ENCODE measurements around the gene BPI. TPM values are rescaled to one million over a fixed set of nuclear protein-coding genes. Genes with fewer than 3 reads are reported as not detected.
"Not testable (repeated sequence)": the region's sequence is repeated elsewhere in the genome, so short reads cannot be mapped to it uniquely, and the experiment has no call there.

Gene BPI
- polyA plus RNA-seq, 1 experiment = 0.04 TPM

DNA sequence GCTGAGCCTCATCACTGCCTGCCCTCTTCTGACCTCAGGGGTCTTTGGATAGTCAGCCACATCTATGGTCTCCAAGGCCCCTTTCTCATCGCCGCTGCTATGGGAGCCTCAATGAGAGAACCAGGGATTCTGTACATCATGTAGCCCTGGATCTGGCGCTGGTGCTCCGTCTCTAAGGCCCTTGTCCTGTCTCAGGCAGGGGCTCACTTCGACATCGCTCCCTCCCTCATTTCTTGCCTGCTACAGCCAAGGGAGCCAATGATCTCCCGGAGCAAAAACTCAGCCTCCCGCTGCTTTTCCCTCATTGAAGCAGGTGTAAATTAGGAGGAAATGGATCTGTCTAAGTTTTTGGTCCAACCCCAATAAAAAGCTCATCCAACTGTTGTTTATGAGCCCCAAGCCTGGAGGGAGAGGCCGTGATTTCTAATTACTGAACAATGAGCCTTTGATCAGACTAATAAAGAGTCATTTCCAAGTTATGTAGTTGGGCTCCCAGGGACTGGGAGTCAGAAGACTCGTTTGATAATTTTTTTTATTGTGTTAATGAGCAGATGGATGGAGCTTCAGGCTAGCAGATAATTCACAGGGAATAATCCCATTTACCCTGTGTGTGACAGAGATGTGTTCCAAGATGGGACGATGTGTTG lies 73.2 kb downstream of the BPI start:
- no peak for TF ChIP-seq CTCF (IDR thresholded peaks at IDR 0.05; ENCODE audit: low read depth, low read length)
- peaks cover 24% of the 10 kb centered on the region for H3K27me3 ChIP-seq (ENCODE audit: control insufficient read depth, insufficient read depth, low read length)
- no peaks in the 10 kb centered on the region for H3K9me3 ChIP-seq (ENCODE audit: control insufficient read depth, insufficient read depth, low read length)
- DNase-seq (ENCODE audit: low read depth, low spot score) = no peak
- ChIA-PET POLR2A (no interaction called here), CTCF (no interaction called here)
- no peak overlapping the region for H3K27ac ChIP-seq (ENCODE audit: low read depth, low read length)
- no peak overlapping the region for H3K4me3 ChIP-seq (ENCODE audit: low read depth, low read length)

DNA sequence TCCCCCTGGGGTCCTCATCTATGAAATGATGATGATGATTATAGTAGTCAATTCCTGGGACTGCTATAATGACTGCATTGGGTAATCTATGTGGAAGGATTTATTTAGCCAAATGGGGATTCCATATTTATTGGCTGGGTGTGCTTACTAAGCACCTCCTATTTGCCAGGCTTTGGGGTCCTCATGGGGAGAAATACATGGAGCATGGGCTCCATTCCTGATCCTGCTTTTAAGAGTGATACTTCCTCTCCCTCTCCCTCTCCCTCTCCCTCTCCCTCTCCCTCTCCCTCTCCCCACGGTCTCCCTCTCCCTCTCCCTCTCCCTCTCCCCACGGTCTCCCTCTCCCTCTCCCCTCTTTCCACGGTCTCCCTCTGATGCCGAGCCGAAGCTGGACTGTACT lies 73.9 kb downstream of the BPI start:
- peaks cover 20% of the 10 kb centered on the region for H3K27me3 ChIP-seq (ENCODE audit: control insufficient read depth, insufficient read depth, low read length)
- DNase-seq (ENCODE audit: low read depth, low spot score); H3K27ac ChIP-seq (ENCODE audit: low read depth, low read length); H3K9me3 ChIP-seq (ENCODE audit: control insufficient read depth, insufficient read depth, low read length); H3K4me3 ChIP-seq (ENCODE audit: low read depth, low read length); POLR2A ChIA-PET; CTCF ChIA-PET: not testable (repeated sequence)

GRCh38 chr20:38383147-38383546 lies 79.2 kb downstream of the BPI start:
- Histone ChIP-seq H3K4me3 (ENCODE audit: low read depth, low read length) (no peak overlapping the region), H3K27me3 (ENCODE audit: control insufficient read depth, insufficient read depth, low read length) (peaks cover 17% of the 10 kb centered on the region), H3K9me3 (ENCODE audit: control insufficient read depth, insufficient read depth, low read length) (no peaks in the 10 kb centered on the region), H3K27ac (ENCODE audit: low read depth, low read length) (no peak overlapping the region)
- CTCF ChIA-PET = no interaction called here
- POLR2A ChIA-PET = no interaction called here
- no peak for TF ChIP-seq CTCF (IDR thresholded peaks at IDR 0.05; ENCODE audit: low read depth, low read length)
- no peak for DNase-seq (ENCODE audit: low read depth, low spot score)

- ChIA-PET POLR2A (no interaction called here), CTCF (interaction anchor here (1.2 kb wide), 1 partner anchor 22 kb away, joined by 4 read pairs; no protein-coding TSS in a partner anchor)
- Histone ChIP-seq H3K4me3 (ENCODE audit: low read depth, low read length) (no peak overlapping the region), H3K9me3 (ENCODE audit: control insufficient read depth, insufficient read depth, low read length) (no peaks in the 10 kb centered on the region), H3K27ac (ENCODE audit: low read depth, low read length) (no peak overlapping the region), H3K27me3 (ENCODE audit: control insufficient read depth, insufficient read depth, low read length) (peaks cover 21% of the 10 kb centered on the region)
- DNase-seq (ENCODE audit: low read depth, low spot score) = no peak
- TF ChIP-seq CTCF (IDR thresholded peaks at IDR 0.05; ENCODE audit: low read depth, low read length) = no peak
Observed at GRCh38 chr20:38386004-38386403, 82.0 kb downstream of the BPI start.

GRCh38 chr20:38386851-38387250 lies 82.9 kb downstream of the BPI start:
- ChIA-PET POLR2A (no interaction called here), CTCF (no interaction called here)
- DNase-seq (ENCODE audit: low read depth, low spot score) = no peak
- H3K4me3 ChIP-seq (ENCODE audit: low read depth, low read length) = no peak overlapping the region
- peaks cover 22% of the 10 kb centered on the region for H3K27me3 ChIP-seq (ENCODE audit: control insufficient read depth, insufficient read depth, low read length)
- H3K27ac ChIP-seq (ENCODE audit: low read depth, low read length) = no peak overlapping the region
- H3K9me3 ChIP-seq (ENCODE audit: control insufficient read depth, insufficient read depth, low read length) = no peaks in the 10 kb centered on the region
- no peak for TF ChIP-seq CTCF (IDR thresholded peaks at IDR 0.05; ENCODE audit: low read depth, low read length)

Other genes with a start within 250 kb of the BPI start
- gene TGM2, start 138.9 kb upstream of the BPI start, polyA plus RNA-seq (2011; rRNA removed) = 326 and 398 TPM in 2 replicates
- gene KIAA1755, start 43.4 kb upstream of the BPI start, polyA plus RNA-seq (2011; rRNA removed) = 2.9 and 3.5 TPM in 2 replicates
- gene LBP, start 42.3 kb downstream of the BPI start, polyA plus RNA-seq (2011; rRNA removed) = not detected in 2 replicates
- gene SNHG17, start 131.2 kb downstream of the BPI start, polyA plus RNA-seq (2011; rRNA removed) = 14.4 and 18.5 TPM in 2 replicates
- 24.1 and 30.1 TPM in 2 replicates for gene RALGAPB, start 168.7 kb downstream of the BPI start, polyA plus RNA-seq (2011; rRNA removed)

Measured in AG04450 (cell line).